SK-N-SH (cell line): ENCODE measurements around the gene C16orf96. TPM values are rescaled to one million over a fixed set of nuclear protein-coding genes. Genes with fewer than 3 reads are reported as not detected.

ENCODE experiments used
- CTCF ChIA-PET: fragments of 300-600, 350-600 bp; formaldehyde crosslinking; extraction: SDS; loops from one replicate; lab custom pipeline; 2021; lab: Yijun Ruan, JAX
- POLR2A ChIA-PET: fragments of 350-600 bp; sonication (Branson Sonifier 250); formaldehyde crosslinking; extraction: SDS; loops from one replicate; lab custom pipeline; 2020; ENCODE audit warnings: antibody characterized with exemption, inconsistent platforms; lab: Yijun Ruan, JAX
- DNase-seq: peaks from one replicate; pipeline ENCODE4 v3.0.0; 2012
- H2AFZ ChIP-seq: fragments of 200-600 bp; sonication (generic); 2 replicates; pipeline ENCODE4 v1.8.1; 2016; ENCODE audit warnings: antibody characterized with exemption, mild to moderate bottlenecking, low read depth
- H3F3A ChIP-seq: fragments of 200-600 bp; sonication (generic); replicated peaks from 2 replicates; pipeline ENCODE3; 2016; ENCODE audit warnings: antibody characterized with exemption, mild to moderate bottlenecking; ENCODE audit not compliant: insufficient read depth
- H3K27ac ChIP-seq, 2 experiments: fragments of 200-500 bp in 1 of 2; fragments of 200-600 bp in 1 of 2; sonication (Bioruptor generic) in 1 of 2; sonication (generic), shearing (Covaris generic) in 1 of 2; 2 replicates each; pipeline versions ENCODE4 v1.5.1 to v1.6.1; 2014 to 2016; ENCODE audit warnings: low read depth in 2 of 2, inconsistent platforms in 1 of 2, low read length in 1 of 2, mild to moderate bottlenecking in 1 of 2, mixed read lengths in 1 of 2
- H3K27me3 ChIP-seq: fragments of 200-600 bp; sonication (generic), shearing (Covaris generic); 2 replicates; pipeline ENCODE4 v1.6.1; 2016; ENCODE audit warnings: mixed run types; ENCODE audit not compliant: insufficient read depth
- H3K36me3 ChIP-seq, 2 experiments: fragments of 200-500 bp in 1 of 2; fragments of 200-600 bp in 1 of 2; sonication (Bioruptor generic) in 1 of 2; sonication (generic) in 1 of 2; replicated peaks in 1 of 2; 2 replicates each; pipeline versions ENCODE3 to v1.5.1; 2014 to 2016; ENCODE audit warnings: low read length in 1 of 2, mild to moderate bottlenecking in 1 of 2; ENCODE audit not compliant: insufficient read depth in 2 of 2, control insufficient read depth in 1 of 2
- H3K4me1 ChIP-seq, 2 experiments: fragments of 200-500 bp in 1 of 2; fragments of 200-600 bp in 1 of 2; sonication (Bioruptor generic) in 1 of 2; sonication (generic), shearing (Covaris generic) in 1 of 2; 2 replicates each; pipeline versions ENCODE4 v1.5.1 to v1.6.1; 2014 to 2016; ENCODE audit warnings: low read depth in 1 of 2, low read length in 1 of 2, mixed run types in 1 of 2; ENCODE audit not compliant: insufficient read depth in 2 of 2, control insufficient read depth in 1 of 2
- H3K4me2 ChIP-seq: fragments of 200-600 bp; sonication (generic), shearing (Covaris generic); 2 replicates; pipeline ENCODE4 v1.6.1; 2017; ENCODE audit warnings: mixed run types
- H3K4me3 ChIP-seq, 2 experiments: fragments of 200-500 bp in 1 of 2; fragments of 200-600 bp in 1 of 2; sonication (Bioruptor generic) in 1 of 2; sonication (generic), shearing (Covaris generic) in 1 of 2; 2 replicates each; pipeline versions ENCODE4 v1.5.1 to v1.8.1; 2014 to 2016; ENCODE audit warnings: low read depth in 2 of 2, inconsistent platforms in 1 of 2, low read length in 1 of 2, mild to moderate bottlenecking in 1 of 2, mixed read lengths in 1 of 2, moderate library complexity in 1 of 2
- H3K79me2 ChIP-seq: fragments of 200-600 bp; sonication (generic); 2 replicates; pipeline ENCODE4 v1.8.1; 2017; ENCODE audit warnings: mild to moderate bottlenecking; ENCODE audit not compliant: insufficient read depth
- H3K9ac ChIP-seq: fragments of 200-600 bp; sonication (generic); 2 replicates; pipeline ENCODE4 v1.6.1; 2017; ENCODE audit warnings: mixed run types
- H3K9me2 ChIP-seq: fragments of 200-600 bp; sonication (generic); 2 replicates; pipeline ENCODE4 v1.6.1; 2017; ENCODE audit warnings: mixed run types
- H3K9me3 ChIP-seq: fragments of 200-600 bp; sonication (generic); 2 replicates; pipeline ENCODE4 v1.6.1; 2017; ENCODE audit warnings: mixed run types, mild to moderate bottlenecking, moderate library complexity
- H4K20me1 ChIP-seq: fragments of 200-600 bp; sonication (generic); 2 replicates; pipeline ENCODE4 v1.6.1; 2017; ENCODE audit warnings: mild to moderate bottlenecking, mixed run types; ENCODE audit not compliant: insufficient read depth
- CHD2 ChIP-seq: fragments of 150-350 bp; IDR thresholded peaks from 2 replicates; pipeline ENCODE4 v1.6.1; 2018; ENCODE audit warnings: low read length; ENCODE audit not compliant: partially characterized antibody
- ELF1 ChIP-seq: IDR thresholded peaks from 2 replicates; pipeline ENCODE4 v1.4.0; 2012
- FOSL2 ChIP-seq: IDR thresholded peaks from 2 replicates; pipeline ENCODE4 v1.4.0; 2012; ENCODE audit warnings: low read depth, mild to moderate bottlenecking, moderate library complexity, borderline replicate concordance
- MXI1 ChIP-seq: IDR thresholded peaks from 2 replicates; pipeline ENCODE4 v1.6.1; 2012; ENCODE audit warnings: mild to moderate bottlenecking, low read depth, low read length, improper control_type of control experiment
- NRF1 ChIP-seq: IDR thresholded peaks from 2 replicates; pipeline ENCODE4 v1.6.1; 2012; ENCODE audit warnings: low read depth, mild to moderate bottlenecking, low read length
- POLR2AphosphoS5 ChIP-seq: IDR thresholded peaks from 2 replicates; pipeline ENCODE4 v1.6.1; 2012; ENCODE audit warnings: low read depth, low read length
- RAD21 ChIP-seq: IDR thresholded peaks from 2 replicates; pipeline ENCODE4 v1.6.1; 2012; ENCODE audit warnings: mild to moderate bottlenecking, low read length
- RCOR1 ChIP-seq: fragments of 150-350 bp; IDR thresholded peaks from 2 replicates; pipeline ENCODE4 v1.6.1; 2017; ENCODE audit warnings: antibody characterized with exemption, low read length
- RFX5 ChIP-seq: IDR thresholded peaks from 2 replicates; pipeline ENCODE4 v1.6.1; 2012; ENCODE audit warnings: mild to moderate bottlenecking, improper control_type of control experiment, low read length
- RXRA ChIP-seq: IDR thresholded peaks from 2 replicates; pipeline ENCODE4 v1.4.0; 2012; ENCODE audit warnings: low read depth, mild to moderate bottlenecking, borderline replicate concordance
- SIN3A ChIP-seq: IDR thresholded peaks from 2 replicates; pipeline ENCODE4 v1.6.1; 2012; ENCODE audit warnings: low read depth, mild to moderate bottlenecking, low read length, moderate library complexity, borderline replicate concordance
- TAF1 ChIP-seq: IDR thresholded peaks from 2 replicates; pipeline ENCODE4 v1.6.1; 2012; ENCODE audit warnings: low read depth, mild to moderate bottlenecking, low read length, moderate library complexity, borderline replicate concordance
- TCF12 ChIP-seq: IDR thresholded peaks from 2 replicates; pipeline ENCODE4 v1.4.0; 2012
- YY1 ChIP-seq: IDR thresholded peaks from 2 replicates; pipeline ENCODE4 v1.4.0; 2012; ENCODE audit warnings: low read depth, mild to moderate bottlenecking
- WGBS: methylation state at CpG from one replicate; pipeline ENCODE4 v1.1.6; 2017; ENCODE audit warnings: low lambda C conversion rate; 5-methylcytosine and 5-hydroxymethylcytosine counted together
- polyA plus RNA-seq, 3 experiments: library from polyadenylated mRNA; depleted of rRNA; stranded (reverse); fragments of >200 nt; gene quantifications; 2 replicates each; pipeline ENCODE4 v1.2.3, GENCODE V29; 2012
- TF ChIP-seq, protein P1 (sequence below): fragments of 200-600 bp; sonication (generic); IDR thresholded peaks from 2 replicates; pipeline ENCODE4 v1.6.1; 2017; ENCODE audit warnings: antibody characterized with exemption, mild to moderate bottlenecking, moderate library complexity
- TF ChIP-seq, protein P2 (sequence below): IDR thresholded peaks from 2 replicates; pipeline ENCODE4 v1.4.0; 2012; ENCODE audit warnings: low read depth
- TF ChIP-seq, protein P3 (sequence below): IDR thresholded peaks from 2 replicates; pipeline ENCODE4 v1.4.0; 2012; ENCODE audit warnings: low read depth, borderline replicate concordance
- TF ChIP-seq, protein P4 (sequence below): fragments of 150-350 bp; IDR thresholded peaks from 2 replicates; pipeline ENCODE4 v1.6.1; 2017; ENCODE audit warnings: antibody characterized with exemption, low read length, low read depth, borderline replicate concordance

The C16orf96 gene
- polyA plus RNA-seq, 1 of the 3 experiments (the other 2 are of a cell fraction) = 0.05 TPM

DNA sequence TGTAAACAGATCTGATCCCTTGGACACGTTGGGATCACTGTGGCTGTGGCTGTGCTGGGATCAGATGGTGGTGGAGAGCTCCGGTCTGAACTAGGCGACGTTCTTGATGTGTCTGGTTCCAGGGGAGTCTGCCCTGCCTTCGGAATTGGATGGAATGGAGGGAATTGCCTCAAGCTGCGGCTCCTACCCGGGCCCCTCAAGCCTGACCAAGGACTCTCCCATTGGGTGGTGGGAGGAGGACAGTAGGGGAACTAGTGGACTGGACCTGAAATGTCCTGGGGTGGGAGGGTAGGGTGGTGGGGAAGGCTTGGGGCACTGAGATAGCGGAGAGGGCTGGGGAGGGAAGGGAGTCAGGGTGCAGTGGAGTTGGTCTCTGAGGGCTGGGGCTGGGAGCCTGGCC is 61.7 kb downstream of the C16orf96 start:
- Histone ChIP-seq H3K4me1 (peaks cover 13 to 33% of the 10 kb centered on the region in 2 experiments; a peak in 3 of 4 replicates), H3K4me2 (no peak overlapping the region; the same call in 1 of the 2 replicates), H3K9me2 (no peaks in the 10 kb centered on the region), H3K9ac (no peak overlapping the region), H4K20me1 (peaks cover 11% of the 10 kb centered on the region), H3K36me3 (no peaks in the 10 kb centered on the region), H3K27ac (no peak overlapping the region), H2AFZ (no peak overlapping the region), H3K79me2 (peaks cover 30% of the 10 kb centered on the region), H3F3A (peaks cover 13% of the 10 kb centered on the region), H3K9me3 (no peaks in the 10 kb centered on the region), H3K4me3 (no peak overlapping the region), H3K27me3 (no peaks in the 10 kb centered on the region)
- 88% methylated on average over 6 of the region's 8 CpGs for WGBS
- POLR2A ChIA-PET = no interaction called here
- DNase-seq = no peak
- CTCF ChIA-PET = interaction anchor here (0.9 kb wide), 1 partner anchor 32 kb away, joined by 3 read pairs; no protein-coding TSS in a partner anchor
- TF ChIP-seq MXI1 = no peak
- TF ChIP-seq, protein P1, sequence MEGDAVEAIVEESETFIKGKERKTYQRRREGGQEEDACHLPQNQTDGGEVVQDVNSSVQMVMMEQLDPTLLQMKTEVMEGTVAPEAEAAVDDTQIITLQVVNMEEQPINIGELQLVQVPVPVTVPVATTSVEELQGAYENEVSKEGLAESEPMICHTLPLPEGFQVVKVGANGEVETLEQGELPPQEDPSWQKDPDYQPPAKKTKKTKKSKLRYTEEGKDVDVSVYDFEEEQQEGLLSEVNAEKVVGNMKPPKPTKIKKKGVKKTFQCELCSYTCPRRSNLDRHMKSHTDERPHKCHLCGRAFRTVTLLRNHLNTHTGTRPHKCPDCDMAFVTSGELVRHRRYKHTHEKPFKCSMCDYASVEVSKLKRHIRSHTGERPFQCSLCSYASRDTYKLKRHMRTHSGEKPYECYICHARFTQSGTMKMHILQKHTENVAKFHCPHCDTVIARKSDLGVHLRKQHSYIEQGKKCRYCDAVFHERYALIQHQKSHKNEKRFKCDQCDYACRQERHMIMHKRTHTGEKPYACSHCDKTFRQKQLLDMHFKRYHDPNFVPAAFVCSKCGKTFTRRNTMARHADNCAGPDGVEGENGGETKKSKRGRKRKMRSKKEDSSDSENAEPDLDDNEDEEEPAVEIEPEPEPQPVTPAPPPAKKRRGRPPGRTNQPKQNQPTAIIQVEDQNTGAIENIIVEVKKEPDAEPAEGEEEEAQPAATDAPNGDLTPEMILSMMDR = no peak
- TF ChIP-seq FOSL2 = no peak
- TF ChIP-seq RXRA = no peak
- TF ChIP-seq, protein P2, sequence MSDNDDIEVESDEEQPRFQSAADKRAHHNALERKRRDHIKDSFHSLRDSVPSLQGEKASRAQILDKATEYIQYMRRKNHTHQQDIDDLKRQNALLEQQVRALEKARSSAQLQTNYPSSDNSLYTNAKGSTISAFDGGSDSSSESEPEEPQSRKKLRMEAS = no peak
- TF ChIP-seq RAD21 = no peak
- TF ChIP-seq, protein P3, sequence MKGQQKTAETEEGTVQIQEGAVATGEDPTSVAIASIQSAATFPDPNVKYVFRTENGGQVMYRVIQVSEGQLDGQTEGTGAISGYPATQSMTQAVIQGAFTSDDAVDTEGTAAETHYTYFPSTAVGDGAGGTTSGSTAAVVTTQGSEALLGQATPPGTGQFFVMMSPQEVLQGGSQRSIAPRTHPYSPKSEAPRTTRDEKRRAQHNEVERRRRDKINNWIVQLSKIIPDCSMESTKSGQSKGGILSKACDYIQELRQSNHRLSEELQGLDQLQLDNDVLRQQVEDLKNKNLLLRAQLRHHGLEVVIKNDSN = no peak

DNA sequence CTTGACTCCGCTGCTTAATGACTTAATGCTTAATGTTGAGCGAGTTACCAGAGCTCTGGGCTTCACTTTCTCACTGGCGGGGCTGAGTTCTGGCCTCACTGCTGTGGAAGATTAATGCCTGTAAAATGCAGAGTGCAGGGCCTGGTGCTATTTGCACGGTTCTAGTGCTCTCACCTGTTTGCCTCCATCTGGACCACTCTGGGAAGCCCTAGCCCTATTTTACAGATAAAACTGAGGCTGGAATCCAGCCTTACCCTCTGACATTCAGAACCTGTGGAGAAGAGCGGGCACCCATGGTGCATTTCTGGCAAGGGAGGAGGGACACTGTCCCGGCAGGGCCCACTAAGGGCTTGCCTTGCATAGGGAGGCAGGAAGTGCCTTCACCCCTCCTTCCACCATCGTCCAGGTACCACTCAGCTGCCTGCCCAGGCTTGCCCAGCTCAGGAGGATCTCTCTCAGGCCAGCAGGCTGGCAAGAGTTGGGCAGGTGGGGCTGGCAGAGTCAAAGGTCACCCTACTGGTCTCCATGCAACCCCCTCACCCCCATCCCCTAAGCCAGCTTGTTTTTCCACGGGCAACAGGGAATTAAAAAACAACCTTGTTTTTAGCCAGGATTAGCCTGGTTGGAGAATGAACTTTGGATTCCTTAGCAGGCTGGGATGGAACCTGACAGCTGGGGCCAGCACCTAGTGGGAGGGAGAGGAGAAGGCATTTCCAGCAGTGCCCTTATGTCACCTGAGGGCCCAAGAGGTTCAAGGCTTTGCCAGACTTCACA is 62.7 kb downstream of the C16orf96 start:
- Histone ChIP-seq H3K9me2 (no peaks in the 10 kb centered on the region), H3K79me2 (peaks cover 21% of the 10 kb centered on the region), H2AFZ (no peak overlapping the region), H4K20me1 (peaks cover 1% of the 10 kb centered on the region; the same call in 1 of the 2 replicates), H3K36me3 (no peaks in the 10 kb centered on the region), H3K9me3 (no peaks in the 10 kb centered on the region), H3K9ac (no peak overlapping the region), H3F3A (peaks cover 13% of the 10 kb centered on the region)
- DNase-seq = no peak
- 91% methylated on average over 7 of the region's 8 CpGs for WGBS
- CTCF ChIA-PET = interaction anchor here (1.1 kb wide), 1 partner anchor 82 kb away, joined by 3 read pairs; no protein-coding TSS in a partner anchor
- TF ChIP-seq, protein P3 = no peak
- TF ChIP-seq MXI1 (no peak), CHD2 (no peak), FOSL2 (no peak), TCF12 (no peak), YY1 (no peak), NRF1 (no peak), TAF1 (no peak), SIN3A (no peak), ELF1 (no peak), POLR2AphosphoS5 (no peak), RFX5 (no peak), RAD21 (no peak), RCOR1 (no peak)
- TF ChIP-seq, protein P4, sequence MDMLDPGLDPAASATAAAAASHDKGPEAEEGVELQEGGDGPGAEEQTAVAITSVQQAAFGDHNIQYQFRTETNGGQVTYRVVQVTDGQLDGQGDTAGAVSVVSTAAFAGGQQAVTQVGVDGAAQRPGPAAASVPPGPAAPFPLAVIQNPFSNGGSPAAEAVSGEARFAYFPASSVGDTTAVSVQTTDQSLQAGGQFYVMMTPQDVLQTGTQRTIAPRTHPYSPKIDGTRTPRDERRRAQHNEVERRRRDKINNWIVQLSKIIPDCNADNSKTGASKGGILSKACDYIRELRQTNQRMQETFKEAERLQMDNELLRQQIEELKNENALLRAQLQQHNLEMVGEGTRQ = no peak
- TF ChIP-seq, all 33 proteins: peak for 0
- H3K27ac ChIP-seq = no peak overlapping the region
- POLR2A ChIA-PET = no interaction called here
- H3K4me2 ChIP-seq = no peak overlapping the region
- H3K4me3 ChIP-seq = no peak overlapping the region
- no peaks in the 10 kb centered on the region for H3K27me3 ChIP-seq
- peaks cover 13 to 23% of the 10 kb centered on the region in 2 experiments; a peak in 3 of 4 replicates for H3K4me1 ChIP-seq
